Stimulated activated CD8-positive, alpha-beta memory T cell treated with anti-CD3 and anti-CD28 coated beads, Interleukin-7, amount 100 ng/mL, for 24 hours (primary cell): Measurements from ENCODE around the gene SIRT7.
"Not testable (repeated sequence)": the region's sequence is repeated elsewhere in the genome, so short reads cannot be mapped to it uniquely, and the experiment has no call there.

Experiments
- DNase-seq: peaks from one replicate; pipeline ENCODE4 v3.0.0-alpha.2; 2020; ENCODE audit warnings: low read depth

Gene SIRT7

GRCh38 chr17:81920612-81921536 lies 2.9 kb upstream of the SIRT7 start:
- no peak for DNase-seq

GRCh38 chr17:81918832-81919545 lies 1.0 kb upstream of the SIRT7 start:
- no peak for DNase-seq

DNA sequence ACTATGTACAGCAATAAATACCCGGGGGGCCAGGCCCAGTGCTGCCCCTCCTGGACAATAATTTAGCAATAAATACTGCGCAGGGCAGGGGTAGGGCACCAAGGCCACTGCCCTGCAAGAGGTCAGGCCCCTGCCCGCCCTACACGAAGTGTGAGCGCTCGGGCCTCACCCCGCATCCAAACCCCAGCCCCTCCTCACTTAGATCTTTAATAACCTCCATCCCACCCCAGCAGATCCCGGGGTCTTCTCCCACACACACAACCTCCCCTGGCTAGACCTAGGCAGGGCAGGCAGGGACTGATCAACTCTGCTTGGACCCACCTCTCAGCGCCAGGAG lies 325 bp upstream of the SIRT7 start:
- not testable (repeated sequence) for DNase-seq

GRCh38 chr17:81916234-81917001 lies 1.6 kb downstream of the SIRT7 start:
- DNase-seq = no peak

DNA sequence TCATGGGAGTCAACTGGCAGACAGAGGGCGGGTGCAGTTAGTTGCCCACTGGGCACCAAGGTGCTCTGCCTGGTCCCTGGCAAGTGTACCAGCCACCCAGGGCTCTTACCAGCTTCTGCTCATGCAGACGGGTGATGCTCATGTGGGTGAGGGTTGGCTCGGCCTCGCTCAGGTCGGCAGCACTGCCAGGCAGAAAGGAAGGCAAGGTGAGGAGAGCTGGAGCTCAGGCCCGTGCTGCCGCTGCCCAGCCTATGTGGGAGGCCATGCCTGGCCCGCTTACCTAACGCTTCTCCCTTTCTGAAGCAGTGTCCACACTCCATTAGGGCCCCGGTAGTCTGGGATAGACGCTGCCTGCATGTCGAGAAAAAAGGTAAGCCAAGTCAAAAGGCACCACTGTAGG lies 2.6 kb downstream of the SIRT7 start:
- no peak for DNase-seq

DNA sequence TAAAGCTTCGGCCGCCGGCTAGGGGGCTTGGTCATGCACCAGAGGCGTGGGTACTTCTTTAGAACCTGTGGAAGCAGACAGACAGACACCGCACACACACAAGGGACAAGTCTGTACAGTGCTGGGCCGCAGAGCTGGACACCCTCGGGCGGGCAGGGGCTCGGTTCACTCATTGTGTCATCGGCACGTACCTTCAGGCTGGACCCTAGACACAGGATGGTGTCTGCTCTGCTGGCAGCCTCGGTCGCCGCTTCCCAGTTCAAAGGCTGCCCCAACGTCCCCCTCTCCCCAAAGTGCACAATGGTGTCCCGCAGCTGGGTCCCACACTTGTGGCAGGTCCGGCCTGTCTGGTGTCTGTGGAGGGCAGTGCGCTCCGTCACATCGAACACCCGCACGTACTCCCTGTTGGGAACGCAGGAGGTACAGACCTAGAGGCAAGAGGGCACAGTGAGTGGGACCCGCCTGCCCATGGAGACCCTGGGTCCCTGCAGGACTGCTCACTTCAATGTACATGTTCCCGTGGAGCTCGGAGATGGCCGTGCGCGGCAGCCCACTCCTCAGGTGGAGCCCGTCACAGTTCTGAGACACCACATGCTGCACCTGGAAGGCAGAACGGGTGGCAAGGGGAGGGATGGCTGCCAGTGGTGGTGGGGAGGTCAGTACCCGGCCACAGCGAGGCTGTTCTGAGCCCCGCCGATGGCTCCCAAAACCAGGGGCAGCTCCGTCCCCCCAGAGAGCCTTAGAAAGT lies 3.7 kb downstream of the SIRT7 start:
- no peak for DNase-seq

- no peak for DNase-seq
These were observed 4.4 kb downstream of the SIRT7 start for GRCh38 chr17:81913394-81914102.

DNA sequence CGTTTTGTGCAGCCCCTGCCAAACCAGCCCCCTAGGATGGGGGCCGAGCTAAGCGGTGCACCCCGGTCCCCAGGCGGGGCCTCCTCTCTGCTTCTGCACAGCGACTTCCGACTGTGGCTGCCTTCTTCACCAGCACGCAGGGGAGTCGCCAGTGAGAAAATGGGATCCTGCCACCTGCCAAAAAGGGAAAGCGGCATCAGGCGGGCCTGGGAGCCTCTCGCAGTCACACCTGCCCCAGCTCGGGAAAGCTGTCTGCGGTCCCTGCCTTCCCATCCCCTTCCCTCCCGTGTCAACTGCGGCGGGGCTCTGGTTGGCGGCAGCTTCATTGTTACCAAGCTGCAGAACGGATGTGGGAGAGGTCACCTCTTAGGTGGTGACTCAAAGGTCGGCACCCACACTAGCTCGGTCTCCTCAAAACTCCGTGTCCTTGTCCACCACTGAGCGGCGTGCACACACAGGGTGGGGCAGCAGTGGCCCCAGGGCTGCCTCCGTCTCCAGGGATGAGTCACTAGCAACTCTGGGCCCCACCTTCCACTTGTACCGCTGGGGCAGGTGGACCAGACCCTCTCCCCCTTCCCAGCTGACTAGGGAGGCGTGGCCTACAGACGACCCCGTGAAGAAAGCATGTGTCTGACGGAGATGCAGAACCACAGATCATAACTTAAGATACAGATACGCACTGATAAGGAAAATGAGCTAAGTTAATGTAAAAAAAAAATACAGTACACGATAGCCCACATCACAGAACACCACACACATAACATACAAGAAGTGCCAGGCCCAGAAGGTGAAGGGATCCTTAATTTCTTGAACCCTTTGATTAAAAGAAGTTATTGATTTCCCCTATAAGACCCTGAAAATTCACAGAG lies 5.3 kb downstream of the SIRT7 start:
- no peak for DNase-seq

- no peak for DNase-seq
These were observed 6.0 kb downstream of the SIRT7 start for GRCh38 chr17:81911969-81912368.

DNA sequence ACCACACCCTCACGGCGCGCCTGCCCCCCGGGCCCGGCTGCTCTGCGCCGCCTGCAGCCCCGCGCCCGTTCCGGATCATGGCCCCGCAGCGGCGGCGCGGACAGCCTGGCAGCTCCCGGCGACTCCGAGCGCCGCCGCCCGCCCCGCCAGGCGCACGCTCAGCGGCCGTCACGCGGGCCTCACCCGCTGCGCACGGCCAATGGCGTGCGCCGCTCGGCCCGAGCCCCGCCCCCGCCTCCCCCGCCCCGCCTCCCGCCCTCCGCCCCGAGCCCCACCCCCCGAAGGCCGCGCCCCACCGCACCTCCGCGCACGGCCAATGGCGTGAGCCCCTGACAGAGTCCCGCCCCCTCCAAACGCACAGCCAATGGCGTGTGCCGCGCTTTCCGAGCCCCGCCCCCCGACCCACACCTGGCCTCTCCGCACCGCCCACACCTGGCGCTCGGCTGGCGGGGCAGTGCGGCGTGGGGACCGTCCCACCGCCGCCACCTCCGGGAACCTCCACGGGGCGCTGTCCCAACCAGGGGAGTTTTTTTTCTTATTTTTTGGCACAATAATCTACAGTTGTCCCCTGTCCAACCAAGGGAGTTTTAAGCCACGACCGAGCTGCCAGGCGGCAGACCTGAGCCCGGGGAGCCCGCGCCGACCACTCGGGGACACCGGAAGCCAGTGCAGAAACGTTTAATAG lies 6.6 kb downstream of the SIRT7 start, which contains the start of gene PCYT2:
Gene PCYT2, minus strand, starts transcription at position 123 of the 685 bp plus-strand sequence. Its CDS starts 44 bp downstream, at position 79.
- peak; percentile 81 for DNase-seq

DNA sequence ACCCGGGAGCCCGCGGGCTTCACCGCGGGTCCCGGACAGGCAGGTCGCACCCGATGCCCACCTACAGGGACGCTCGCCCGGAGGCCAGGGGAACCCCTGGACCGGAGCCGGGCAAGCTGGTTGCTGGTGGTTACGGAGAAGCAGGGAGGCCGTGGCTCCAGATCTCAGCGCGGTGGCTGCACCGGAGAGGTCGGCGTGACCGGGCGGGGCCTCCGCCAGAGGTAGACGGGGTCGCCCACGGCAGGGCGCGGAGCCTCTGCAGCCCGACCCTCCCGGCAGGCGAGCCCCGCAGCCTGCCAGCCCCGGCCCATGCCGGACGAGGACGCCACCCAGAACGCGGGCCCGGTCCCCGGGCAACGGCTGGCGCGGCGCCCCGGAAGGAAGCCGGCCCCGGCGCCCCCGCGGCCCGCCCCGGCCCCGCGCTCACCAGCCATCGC lies 7.1 kb downstream of the SIRT7 start:
- no peak for DNase-seq

DNA sequence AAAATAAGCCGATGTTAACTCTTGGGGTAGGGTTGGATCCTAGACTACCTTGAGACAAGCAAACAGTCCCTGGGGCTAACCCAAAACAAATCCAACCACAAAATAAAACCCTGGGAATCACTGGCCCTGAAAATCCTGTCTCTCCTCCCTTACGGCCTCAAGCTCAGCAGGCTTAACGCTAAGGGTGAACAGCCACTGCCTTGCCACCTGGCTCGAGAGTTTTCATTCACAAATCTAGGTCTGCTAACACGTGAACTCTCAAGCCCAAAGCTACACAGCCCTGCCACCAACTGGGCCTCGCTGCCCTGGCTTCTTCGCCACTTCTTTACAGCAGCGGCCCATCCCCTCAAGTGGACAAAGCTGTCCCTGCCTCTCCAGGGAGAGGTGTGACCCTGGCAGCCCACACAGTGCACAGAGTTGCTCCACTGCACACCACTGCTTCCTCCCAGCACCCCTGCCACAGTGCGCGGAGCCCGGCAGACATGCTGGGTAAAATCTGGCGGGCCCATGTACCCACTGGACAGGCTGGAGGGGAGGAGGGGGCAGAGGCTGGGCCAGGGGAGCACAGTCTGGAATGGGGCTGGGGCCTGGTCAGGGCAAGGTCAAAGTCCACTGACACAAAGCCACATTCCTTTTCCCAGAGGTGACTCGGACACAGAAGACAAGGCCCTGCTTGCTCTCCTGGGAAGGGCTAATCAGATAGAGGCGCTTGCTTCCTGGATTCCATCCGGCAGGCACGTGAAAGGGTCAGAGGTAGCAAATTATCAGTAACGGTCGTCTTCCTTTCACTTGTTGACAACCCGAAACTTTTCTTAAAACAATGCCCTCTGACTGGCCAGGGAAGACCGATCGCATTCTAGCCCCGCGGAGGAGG lies 7.8 kb downstream of the SIRT7 start:
- no peak for DNase-seq

DNA sequence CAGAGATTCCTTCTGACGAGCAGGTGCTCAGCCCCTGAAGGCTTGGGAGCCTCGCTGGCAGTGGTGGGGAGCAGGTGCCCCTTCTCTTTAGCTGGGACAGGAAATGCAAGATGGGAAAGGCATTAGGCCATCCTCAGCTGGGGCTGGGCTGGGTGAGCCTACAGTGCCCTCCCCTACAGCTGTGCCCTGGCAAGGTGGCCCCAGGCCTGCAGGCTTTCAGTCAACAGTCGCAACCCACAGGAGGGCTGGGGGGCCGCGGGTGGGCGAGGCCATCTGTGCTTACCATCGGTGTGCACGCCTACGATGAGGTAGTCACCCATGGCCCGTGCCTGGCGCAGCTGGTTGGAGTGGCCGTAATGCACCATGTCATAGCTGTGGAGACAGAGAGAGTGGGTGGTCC lies 8.7 kb downstream of the SIRT7 start:
- no peak for DNase-seq

GRCh38 chr17:81908793-81909192 lies 9.2 kb downstream of the SIRT7 start:
- no peak for DNase-seq

DNA sequence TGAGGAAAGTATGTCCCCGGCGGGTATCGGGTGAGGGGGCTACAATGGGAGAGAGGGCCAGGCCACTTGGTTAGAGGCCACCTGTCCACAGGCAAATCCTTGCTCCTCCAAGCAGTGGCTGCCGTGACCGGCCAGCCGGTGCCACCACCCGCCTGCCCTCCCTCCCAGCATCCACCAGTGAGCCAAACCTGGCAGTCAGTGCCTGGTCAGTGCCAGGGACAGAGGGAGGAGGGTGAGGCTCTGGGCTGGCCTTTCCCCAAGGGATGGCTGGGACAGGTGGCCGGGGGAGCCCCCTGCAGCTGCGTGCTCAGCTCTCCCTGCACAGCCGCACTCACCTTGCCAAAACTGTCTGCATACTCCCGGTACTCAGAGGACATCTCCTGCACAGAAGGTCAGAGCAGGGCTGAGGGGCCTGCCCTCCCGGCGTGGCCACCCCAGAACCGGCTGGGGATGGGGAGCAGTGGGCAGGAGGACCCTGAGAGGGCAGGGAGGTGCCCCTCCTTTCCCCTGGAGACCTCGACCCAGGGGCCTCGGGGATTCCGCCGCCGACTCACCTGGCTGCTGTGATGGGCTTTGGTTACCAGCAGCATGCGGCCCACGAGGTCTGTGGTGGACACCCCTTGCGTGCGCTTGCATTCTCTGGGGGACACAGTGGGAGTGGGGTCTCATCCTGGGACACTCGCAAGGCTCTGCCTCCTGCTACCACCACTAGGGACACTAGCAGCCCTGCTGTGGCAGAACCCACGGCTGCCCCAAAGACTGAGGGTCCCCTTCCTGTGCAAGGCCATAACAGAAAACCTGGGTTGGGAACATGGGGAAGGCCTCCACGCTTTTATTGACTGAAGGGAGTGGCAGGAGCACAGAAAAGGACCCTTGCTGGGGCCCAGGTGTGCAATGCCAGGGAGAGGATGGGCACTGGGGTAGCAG lies 10.5 kb downstream of the SIRT7 start:
- DNase-seq = no peak

- DNase-seq = no peak
These were observed 11.3 kb downstream of the SIRT7 start for GRCh38 chr17:81906476-81907218.

- DNase-seq = no peak
These were observed 12.0 kb downstream of the SIRT7 start for GRCh38 chr17:81905993-81906392.
